Stomach (tissue), 9 donors: ENCODE measurements around the gene ATL2. TPM values are rescaled to one million over a fixed set of nuclear protein-coding genes. Genes with fewer than 3 reads are reported as not detected.
"Not testable (repeated sequence)": the region's sequence is repeated elsewhere in the genome, so short reads cannot be mapped to it uniquely, and the experiment has no call there.

Experiments
- DNase-seq, 2 donors: peaks; one replicate each; pipeline versions ENCODE4 v3.0.0 to v3.0.0-alpha.2; 2013 to 2019
- H3K27ac ChIP-seq, 5 donors: fragments of 200-600 bp in 4 of 5; sonication (generic) in 4 of 5; one replicate each; pipeline ENCODE4 v1.5.1; 2013 to 2019; ENCODE audit warnings: mild to moderate bottlenecking in 1 of 5, moderate library complexity in 1 of 5
- H3K27me3 ChIP-seq, 3 donors: fragments of 200-600 bp; sonication (generic); one replicate each; pipeline ENCODE4 v1.5.1; 2017 to 2019; ENCODE audit warnings: mixed run types in 1 of 3
- H3K36me3 ChIP-seq, 4 donors: fragments of 200-600 bp; sonication (generic); 1 replicate in 3 of 4; 2 replicates in 1 of 4; pipeline ENCODE4 v1.5.1; 2016 to 2019
- H3K4me1 ChIP-seq, 4 donors: fragments of 200-600 bp; sonication (generic); one replicate each; pipeline ENCODE4 v1.5.1; 2016 to 2019
- H3K4me3 ChIP-seq, 4 donors: fragments of 200-600 bp; sonication (generic) in 3 of 4; one replicate each; pipeline ENCODE4 v1.5.1; 2016 to 2019; ENCODE audit warnings: mild to moderate bottlenecking in 1 of 4
- H3K9me3 ChIP-seq, 4 donors: fragments of 200-600 bp; sonication (generic); one replicate each; pipeline ENCODE4 v1.5.1; 2016 to 2019
- EP300 ChIP-seq: sonication (generic); formaldehyde crosslinking; IDR thresholded peaks from one replicate; pipeline ENCODE4 v1.6.1; 2017; ENCODE audit warnings: antibody characterized with exemption
- POLR2A ChIP-seq, 4 donors: fragments of 450-650 bp; IDR thresholded peaks; one replicate each; pipeline ENCODE4 v1.6.1; 2016; ENCODE audit warnings: antibody characterized with exemption in 4 of 4, control low read depth in 2 of 4, mild to moderate bottlenecking in 1 of 4, moderate library complexity in 1 of 4
- POLR2AphosphoS5 ChIP-seq, 3 donors: sonication (generic); formaldehyde crosslinking; IDR thresholded peaks; one replicate each; pipeline ENCODE4 v1.6.1; 2016; ENCODE audit warnings: antibody characterized with exemption in 3 of 3
- WGBS, 5 donors: extraction: QIAGEN DNeasy Blood & Tissue Kit in 3 of 5; methylation state at CpG; one replicate each; pipeline versions ENCODE4 v1.1.5 to v1.1.7; 2013 to 2018; 5-methylcytosine and 5-hydroxymethylcytosine counted together
- intact Hi-C: fragments of 100-400 bp; cut with DNase I; formaldehyde crosslinking; loops from one replicate; pipeline ENCODE4 v1.15.1; 2023; ENCODE audit warnings: low total_unique reads
- polyA plus RNA-seq, 3 donors: library from polyadenylated mRNA; stranded (reverse); fragments of 200-250 nt; gene quantifications; one replicate each; pipeline ENCODE4 v1.2.3, GENCODE V29; 2013
- total RNA-seq, 5 donors: library from RNA; depleted of rRNA; stranded (reverse); fragments of >200 nt; gene quantifications; one replicate each; pipeline versions ENCODE4 v1.1.0 to v1.2.3, GENCODE V29; 2014 to 2016
- TF ChIP-seq, protein P1 (sequence below), 7 experiments: fragments of 450-650 bp in 4 of 7; fragments of 200-600 bp in 3 of 7; sonication (generic) in 3 of 7; IDR thresholded peaks; one replicate each; pipeline ENCODE4 v1.5.1; 2016 to 2019; ENCODE audit warnings: antibody characterized with exemption in 7 of 7, control low read depth in 2 of 7, mild to moderate bottlenecking in 1 of 7
- donor health status: healthy with polysubstance abuse.
- donor health status: Bipolar disorder and iron deficiency.
- donor health status: healthy.

Gene ATL2
- total and polyA plus RNA-seq, 8 donors: 8.4 to 462 (median 64.2) TPM

DNA sequence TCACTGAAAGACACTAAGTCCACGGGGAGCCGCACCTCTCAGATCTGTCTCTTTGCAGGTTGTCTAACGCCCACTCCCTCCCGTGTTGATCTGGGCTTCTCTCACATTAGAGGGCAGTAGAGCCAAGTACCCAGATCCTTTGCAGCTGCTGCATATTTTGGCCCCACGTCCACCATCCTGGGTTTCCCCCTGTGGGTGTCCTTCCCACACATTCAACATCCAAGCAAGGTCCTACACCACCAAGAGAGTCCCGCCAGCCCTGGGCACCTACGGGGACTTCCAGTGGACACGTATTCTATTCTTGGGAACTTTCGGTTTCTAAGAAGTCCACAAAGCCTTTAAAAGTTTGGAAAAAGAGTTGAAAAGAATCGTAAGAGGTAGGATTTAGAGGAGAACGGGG is 116.6 kb downstream of the ATL2 start:
- TF ChIP-seq EP300: no peak
- TF ChIP-seq, protein P1, sequence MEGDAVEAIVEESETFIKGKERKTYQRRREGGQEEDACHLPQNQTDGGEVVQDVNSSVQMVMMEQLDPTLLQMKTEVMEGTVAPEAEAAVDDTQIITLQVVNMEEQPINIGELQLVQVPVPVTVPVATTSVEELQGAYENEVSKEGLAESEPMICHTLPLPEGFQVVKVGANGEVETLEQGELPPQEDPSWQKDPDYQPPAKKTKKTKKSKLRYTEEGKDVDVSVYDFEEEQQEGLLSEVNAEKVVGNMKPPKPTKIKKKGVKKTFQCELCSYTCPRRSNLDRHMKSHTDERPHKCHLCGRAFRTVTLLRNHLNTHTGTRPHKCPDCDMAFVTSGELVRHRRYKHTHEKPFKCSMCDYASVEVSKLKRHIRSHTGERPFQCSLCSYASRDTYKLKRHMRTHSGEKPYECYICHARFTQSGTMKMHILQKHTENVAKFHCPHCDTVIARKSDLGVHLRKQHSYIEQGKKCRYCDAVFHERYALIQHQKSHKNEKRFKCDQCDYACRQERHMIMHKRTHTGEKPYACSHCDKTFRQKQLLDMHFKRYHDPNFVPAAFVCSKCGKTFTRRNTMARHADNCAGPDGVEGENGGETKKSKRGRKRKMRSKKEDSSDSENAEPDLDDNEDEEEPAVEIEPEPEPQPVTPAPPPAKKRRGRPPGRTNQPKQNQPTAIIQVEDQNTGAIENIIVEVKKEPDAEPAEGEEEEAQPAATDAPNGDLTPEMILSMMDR (IDR thresholded peaks at IDR 0.05): no peak
- TF ChIP-seq POLR2AphosphoS5 (IDR thresholded peaks at IDR 0.05): no peak
- no peak for TF ChIP-seq POLR2A (IDR thresholded peaks at IDR 0.05)
- no peak overlapping the region for H3K27ac ChIP-seq
- intact Hi-C loops: no loop called here

DNA sequence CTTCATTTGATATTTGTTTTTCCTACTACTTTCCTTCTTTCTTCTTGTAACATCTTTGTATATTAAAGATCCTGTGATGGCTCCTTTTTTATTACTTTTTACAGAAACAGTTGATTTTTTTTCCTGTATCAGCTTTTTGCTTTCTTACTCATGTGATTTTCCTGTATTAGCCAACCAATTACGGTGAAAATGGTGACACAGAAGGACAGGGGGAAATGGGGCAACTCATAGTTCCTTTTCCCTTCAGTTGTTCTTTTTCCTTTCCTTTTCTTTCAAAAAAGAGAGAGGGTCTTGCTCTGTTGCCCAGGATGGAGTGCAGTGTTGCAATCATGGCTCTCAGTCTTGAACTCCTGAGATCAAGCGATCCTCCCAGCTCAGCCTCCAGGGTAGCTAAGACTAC is 117.8 kb downstream of the ATL2 start:
- Histone ChIP-seq H3K4me3 (no peak overlapping the region), H3K4me1 (peaks cover 0 to 1% (median 0%) of the 10 kb centered on the region in 4 donors), H3K27ac (no peak overlapping the region), H3K36me3 (no peaks in the 10 kb centered on the region), H3K27me3 (no peaks in the 10 kb centered on the region), H3K9me3 (no peaks in the 10 kb centered on the region)
- 87 to 94% (median 89%) methylated on average over 2 of the region's 2 CpGs for WGBS, 5 donors
- intact Hi-C loops: no loop called here
- DNase-seq: no peak
- TF ChIP-seq POLR2AphosphoS5 (IDR thresholded peaks at IDR 0.05) (no peak), POLR2A (IDR thresholded peaks at IDR 0.05) (no peak), EP300 (no peak)
- TF ChIP-seq, protein P1 (IDR thresholded peaks at IDR 0.05): no peak

More for the DNA sequence above, 116.6 kb downstream of the ATL2 start:
- peaks cover 0 to 2% (median 0%) of the 10 kb centered on the region in 4 donors for H3K4me1 ChIP-seq
- 67 to 79% (median 71%) methylated on average over 11 of the region's 11 CpGs for WGBS, 5 donors
- no peaks in the 10 kb centered on the region for H3K27me3 ChIP-seq
- H3K4me3 ChIP-seq: no peak overlapping the region
- H3K36me3 ChIP-seq: no peaks in the 10 kb centered on the region
- no peak for DNase-seq
- H3K9me3 ChIP-seq: no peaks in the 10 kb centered on the region

DNA sequence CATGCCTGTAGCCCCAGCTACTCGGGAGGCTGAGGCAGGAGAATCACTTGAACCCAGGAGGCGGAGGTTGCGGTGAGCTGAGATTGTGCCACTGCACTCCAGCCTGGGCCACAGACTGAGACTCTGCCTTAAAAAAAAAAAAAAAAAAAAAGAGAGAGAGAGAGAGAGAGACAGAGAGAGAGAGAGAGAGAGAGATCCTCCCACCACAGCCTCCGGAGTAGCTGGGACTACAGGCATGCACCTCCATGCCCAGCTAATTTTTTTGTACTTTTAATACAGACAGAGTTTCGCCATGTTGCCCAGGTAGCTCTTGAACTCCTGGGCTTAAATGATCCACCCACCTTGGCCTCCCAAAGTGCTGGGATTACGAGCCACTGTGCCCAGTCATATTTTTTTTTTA is 119.4 kb downstream of the ATL2 start:
- H3K4me1 ChIP-seq, H3K27ac ChIP-seq, intact Hi-C loops, DNase-seq, H3K36me3 ChIP-seq, H3K27me3 ChIP-seq, H3K9me3 ChIP-seq, H3K4me3 ChIP-seq: not testable (repeated sequence)
- WGBS, 5 donors: 89 to 96% (median 93%) methylated on average over 6 of the region's 6 CpGs

DNA sequence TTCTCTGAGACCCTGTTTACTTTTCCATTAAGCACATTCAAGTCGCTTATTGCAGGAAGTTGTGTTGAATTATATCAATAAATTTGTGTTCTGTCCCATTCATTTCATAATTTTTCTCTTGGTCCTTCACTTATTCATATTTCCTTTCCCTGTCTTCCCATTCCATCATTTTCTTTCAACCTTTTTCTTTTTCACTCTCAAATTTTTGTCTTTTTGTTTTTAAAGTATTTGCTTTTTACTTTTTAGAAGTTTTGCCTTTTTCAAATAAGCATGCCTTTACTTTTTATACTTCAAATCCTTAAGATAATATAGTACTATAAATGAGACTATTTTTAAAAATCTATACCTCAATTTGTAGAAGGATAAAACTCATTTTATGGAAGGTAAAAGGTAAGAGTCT is 120.5 kb downstream of the ATL2 start:
- H3K9me3 ChIP-seq: no peaks in the 10 kb centered on the region
- H3K4me1 ChIP-seq: no peaks in the 10 kb centered on the region
- intact Hi-C loops: no loop called here
- no peak overlapping the region for H3K4me3 ChIP-seq
- TF ChIP-seq POLR2A (IDR thresholded peaks at IDR 0.05) (no peak), EP300 (no peak), POLR2AphosphoS5 (IDR thresholded peaks at IDR 0.05) (no peak)
- TF ChIP-seq, protein P1 (IDR thresholded peaks at IDR 0.05): no peak
- WGBS, 5 donors: 64 to 78% (median 73%) methylated on average over 1 of the region's 1 CpG
- H3K27me3 ChIP-seq: no peaks in the 10 kb centered on the region
- no peaks in the 10 kb centered on the region for H3K36me3 ChIP-seq
- no peak overlapping the region for H3K27ac ChIP-seq
- DNase-seq: no peak

DNA sequence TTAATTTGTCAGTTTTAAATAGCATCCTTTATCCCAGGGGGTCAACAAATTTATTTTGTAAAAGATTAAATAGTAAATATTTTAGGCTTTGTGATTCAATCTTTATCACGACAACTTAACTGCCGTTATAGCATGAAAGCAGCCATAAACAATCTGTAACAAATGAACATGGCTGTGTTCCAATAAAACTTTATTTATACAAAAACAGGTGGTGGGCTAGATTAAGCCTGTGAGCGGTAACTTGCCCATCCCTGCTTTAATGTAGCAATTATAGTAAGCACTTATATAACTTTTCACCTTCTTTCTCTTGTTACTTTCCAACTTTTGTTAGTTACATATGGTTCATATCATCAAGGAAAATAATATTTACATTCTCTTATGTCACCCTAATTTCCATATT is 121.9 kb downstream of the ATL2 start:
- H3K4me3 ChIP-seq: no peak overlapping the region
- no peak for DNase-seq
- H3K4me1 ChIP-seq: no peaks in the 10 kb centered on the region
- no peak overlapping the region for H3K27ac ChIP-seq
- no peaks in the 10 kb centered on the region for H3K9me3 ChIP-seq
- H3K27me3 ChIP-seq: no peaks in the 10 kb centered on the region
- TF ChIP-seq EP300 (no peak), POLR2A (IDR thresholded peaks at IDR 0.05) (no peak), POLR2AphosphoS5 (IDR thresholded peaks at IDR 0.05) (no peak)
- TF ChIP-seq, protein P1 (IDR thresholded peaks at IDR 0.05): no peak
- WGBS, 5 donors: 70 to 85% (median 79%) methylated on average over 3 of the region's 3 CpGs
- intact Hi-C loops: no loop called here
- no peaks in the 10 kb centered on the region for H3K36me3 ChIP-seq
